Stimulated activated CD4-positive, alpha-beta T cell treated with anti-CD3 and anti-CD28 coated beads, Interleukin-15, amount 100 ng/mL, for 48 hours (primary cell): ENCODE results near the gene TAF10.

ENCODE experiments used
- DNase-seq, 2 donors: peaks; one replicate each; pipeline ENCODE4 v3.0.0-alpha.2; 2020; ENCODE audit warnings: low read depth in 2 of 2

The TAF10 gene

DNA sequence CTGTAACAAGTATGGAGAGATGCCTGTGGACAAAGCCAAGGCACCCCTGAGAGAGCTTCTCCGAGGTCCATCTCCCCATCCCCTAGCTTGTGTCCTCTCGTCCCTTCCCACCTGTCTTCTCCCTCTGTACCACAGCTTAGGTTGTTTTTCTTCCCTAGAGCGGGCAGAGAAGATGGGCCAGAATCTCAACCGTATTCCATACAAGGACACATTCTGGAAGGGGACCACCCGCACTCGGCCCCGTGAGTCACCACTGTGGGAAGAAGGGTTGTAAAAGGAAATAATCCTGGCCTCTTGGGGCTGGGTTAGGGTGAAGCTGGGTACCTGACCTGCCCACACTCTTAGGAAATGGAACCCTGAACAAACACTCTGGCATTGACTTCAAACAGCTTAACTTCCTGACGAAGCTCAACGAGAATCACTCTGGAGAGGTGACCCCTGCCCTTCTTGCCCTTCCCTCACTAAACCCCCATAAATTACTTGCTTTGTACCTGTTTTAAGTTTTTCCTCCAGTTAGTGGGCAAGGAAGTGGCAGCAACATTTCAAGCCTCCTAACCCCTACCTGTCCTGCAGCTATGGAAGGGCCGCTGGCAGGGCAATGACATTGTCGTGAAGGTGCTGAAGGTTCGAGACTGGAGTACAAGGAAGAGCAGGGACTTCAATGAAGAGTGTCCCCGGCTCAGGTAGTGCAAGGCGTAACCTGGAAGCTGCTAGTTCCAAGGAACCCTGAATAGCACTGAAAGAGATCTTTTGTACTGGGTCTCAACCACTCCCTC lies 3.1 kb downstream of the TAF10 start:
- no peak for DNase-seq

DNA sequence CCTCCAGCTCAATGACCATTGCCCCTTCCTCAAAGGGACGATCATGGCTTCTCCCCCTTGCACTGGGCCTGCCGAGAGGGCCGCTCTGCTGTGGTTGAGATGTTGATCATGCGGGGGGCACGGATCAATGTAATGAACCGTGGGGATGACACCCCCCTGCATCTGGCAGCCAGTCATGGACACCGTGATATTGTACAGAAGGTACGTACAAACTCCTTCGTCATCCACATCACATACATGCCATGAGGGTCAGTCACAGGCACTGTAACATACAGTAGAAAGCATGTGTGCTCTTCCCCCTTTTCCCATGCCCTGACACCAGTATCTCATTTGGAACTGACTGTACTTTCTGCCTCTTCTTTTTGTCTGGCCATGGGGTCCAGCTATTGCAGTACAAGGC lies 4.0 kb downstream of the TAF10 start:
- DNase-seq: no peak

DNA sequence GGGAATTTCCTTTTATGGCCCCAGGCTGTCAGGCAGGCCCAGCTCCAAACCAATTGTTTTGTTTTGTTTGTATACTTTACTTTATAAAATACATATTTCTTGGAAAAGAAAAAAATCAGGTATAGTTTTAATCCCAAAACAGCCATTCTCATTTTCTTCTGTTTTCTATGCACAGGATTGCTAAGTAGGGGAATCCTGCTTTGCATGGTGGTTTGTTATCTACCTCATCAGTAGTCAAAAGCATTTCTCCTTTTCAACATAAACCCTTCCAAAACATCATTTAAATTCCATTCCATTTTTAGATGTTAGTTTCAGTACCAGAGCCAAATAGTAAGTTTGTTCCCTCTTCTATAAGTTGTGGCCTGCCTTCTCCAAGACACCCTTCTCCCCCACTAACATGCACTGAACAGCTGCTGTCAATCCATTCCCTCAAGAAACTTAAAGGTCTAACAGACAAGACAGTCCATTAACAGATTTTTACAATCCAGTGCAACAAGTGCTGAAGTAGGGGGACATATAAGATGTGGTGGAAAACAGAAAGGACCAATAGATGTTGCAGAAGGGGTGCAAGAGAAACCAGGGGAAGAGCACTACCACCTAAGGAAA lies 4.7 kb downstream of the TAF10 start:
- DNase-seq: no peak

DNA sequence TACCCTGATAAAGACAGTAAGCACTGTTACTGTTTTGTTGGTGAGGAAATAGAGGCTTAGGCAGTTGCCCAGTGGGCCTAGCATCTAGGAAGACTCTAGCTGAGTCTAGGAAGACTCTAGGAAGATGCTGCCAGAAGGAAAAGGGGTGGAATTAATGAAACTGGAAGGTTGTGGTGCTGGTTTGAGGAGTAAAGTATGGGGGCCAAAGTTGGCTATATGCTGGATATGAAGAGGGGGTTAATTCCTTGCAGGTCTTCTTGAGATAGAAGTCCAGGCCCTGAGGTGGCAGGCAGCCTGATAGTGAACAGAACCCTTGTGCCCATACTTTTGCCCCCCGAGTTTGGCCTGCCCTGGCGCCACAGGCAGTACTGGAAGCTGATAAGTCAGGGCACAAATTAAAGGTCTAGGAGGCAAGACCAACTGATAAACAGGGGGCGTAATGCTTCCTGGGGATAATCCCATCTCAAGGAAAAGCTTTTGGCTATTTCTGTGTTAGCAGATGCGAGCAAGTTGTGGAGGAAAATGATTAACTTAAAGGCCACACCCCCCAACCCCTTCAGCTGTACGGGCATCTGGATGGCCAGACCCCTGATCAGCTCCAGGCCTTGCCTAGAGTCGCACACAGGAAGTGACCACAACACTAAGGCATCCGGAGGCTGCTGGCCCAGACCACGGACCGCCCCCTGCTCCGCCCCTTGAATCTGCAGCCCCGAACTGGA lies 5.4 kb downstream of the TAF10 start:
- peak in 1 of 2 donors; percentile 29 for DNase-seq

DNA sequence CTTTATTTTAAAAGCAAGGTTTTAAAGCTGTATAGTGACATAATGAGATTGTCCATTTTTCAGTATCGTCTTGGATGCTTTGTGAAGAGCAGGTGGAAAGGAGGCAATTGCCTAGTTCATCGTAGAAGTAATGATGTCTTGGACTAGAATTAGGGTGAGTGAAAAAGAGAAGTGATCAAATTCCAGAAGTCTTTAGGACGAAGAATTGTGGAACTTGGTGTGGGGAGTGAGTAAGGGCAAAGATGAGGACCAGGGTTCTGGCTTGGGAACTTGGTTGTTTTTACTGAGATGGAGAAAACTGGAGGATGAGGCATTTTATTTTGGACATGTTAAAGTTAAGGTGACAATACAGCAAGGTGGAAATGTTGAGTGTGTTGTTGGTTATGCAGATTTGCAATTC lies 7.2 kb downstream of the TAF10 start:
- no peak for DNase-seq

DNA sequence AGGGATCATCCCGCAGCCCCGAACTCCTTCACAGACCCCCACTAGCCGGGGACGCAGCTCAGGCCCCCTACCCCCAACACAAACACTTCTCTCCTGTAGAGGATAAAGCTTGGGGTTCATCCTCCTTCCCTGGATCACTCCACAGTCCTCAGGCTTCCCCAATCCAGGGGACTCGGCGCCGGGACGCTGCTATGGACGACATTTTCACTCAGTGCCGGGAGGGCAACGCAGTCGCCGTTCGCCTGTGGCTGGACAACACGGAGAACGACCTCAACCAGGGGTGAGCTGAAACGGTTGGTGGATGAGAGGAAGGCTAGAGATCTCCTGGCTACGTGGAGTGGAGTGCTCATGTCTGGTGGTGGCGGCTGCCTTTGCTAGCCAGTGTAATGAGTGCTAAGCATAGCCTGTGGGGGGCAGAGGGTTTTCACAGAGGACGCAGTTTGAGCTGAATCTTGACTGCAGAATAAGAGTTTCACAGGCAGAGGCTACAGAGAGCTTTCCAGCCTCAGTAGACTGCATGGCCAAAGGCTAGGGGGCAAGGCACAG lies 7.9 kb downstream of the TAF10 start:
- DNase-seq: peak in 1 of 2 donors; percentile 24

DNA sequence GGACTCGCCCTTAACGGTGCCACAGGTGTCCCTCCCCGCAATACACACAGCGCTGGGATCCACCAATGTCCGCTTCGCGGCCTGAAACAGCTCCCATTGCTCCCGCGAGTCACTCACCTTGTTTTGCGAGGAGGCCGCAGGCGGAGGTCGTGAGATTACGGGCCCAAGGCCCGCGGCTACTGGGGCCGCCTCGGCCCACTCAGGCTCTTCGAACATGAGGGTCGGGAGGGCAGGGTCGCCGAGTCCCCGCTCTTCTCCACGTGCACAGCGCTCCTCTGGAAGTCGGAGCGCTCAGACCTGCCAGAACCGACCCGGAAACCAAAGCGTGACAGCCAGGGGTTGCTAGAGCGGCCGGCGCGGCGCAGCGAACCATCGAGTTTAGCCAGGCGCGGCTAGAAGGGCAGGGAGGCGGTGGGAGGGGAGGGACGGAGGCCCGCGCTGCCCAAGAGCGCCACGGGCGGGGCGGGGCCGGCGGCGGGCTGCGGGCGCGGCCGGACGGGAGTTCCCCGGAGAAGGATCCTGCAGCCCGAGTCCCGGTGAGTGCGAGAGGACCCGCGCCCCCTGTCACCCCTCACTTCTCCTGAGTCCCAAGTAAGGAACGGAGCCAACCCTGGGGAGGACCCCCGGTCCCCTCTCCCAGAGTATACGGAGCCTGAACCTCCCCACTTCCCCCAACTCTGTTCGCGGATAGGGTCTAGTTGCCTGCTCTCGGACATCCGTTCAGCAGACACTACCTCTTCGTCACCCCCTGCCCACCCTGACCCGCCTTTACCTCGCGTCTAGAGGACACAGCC lies 8.5 kb downstream of the TAF10 start, which contains the start of the genes ILK and RRP8:
Gene ILK (plus strand): TSS at position 488 of the 794 bp plus-strand sequence. CDS start 498 bp downstream, outside the sequence.
Gene RRP8 (minus strand): TSS at position 330 of the 794 bp plus-strand sequence. CDS start 114 bp downstream, at position 216.
- DNase-seq: peak; percentile 73 to 84

DNA sequence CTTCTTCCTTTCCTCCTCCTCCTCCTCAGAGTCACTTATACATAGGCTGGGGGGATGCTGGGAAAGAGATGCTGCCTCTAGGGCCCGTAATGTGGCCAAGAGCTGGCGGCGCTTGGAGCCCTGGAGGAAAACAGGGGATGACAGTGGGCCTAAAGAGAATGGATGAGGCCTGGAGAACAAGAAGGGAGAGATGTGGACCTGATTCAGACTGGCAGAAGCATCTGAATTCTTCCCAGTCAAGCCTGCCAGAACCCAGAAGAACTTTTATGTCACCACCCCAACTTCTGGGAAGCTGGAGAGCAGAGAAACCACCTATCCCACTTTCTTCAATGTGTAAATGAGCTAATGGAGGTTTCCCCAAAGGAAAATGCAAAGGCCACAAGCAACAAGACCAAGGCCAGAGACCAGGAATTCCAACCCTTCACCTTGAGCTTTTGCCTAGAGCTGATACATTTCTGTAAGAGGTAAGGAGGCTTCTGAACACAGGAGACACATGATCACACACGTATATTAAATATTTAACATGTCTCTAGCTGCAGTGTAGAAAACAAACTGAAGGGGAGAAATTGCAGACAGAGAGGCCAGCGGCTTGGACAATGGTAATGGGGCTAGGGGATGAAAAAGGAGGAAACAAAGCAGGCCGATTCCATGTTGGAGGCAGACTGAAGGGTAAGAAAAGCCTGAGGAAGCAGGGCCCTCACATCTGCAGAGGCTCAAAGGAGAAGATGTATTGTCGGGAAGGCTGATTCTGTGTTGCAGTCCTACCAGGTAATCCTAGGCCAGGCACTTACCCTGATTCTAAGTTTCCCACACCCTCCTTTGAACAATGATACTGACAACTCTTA lies 9.7 kb downstream of the TAF10 start:
- DNase-seq: no peak

DNA sequence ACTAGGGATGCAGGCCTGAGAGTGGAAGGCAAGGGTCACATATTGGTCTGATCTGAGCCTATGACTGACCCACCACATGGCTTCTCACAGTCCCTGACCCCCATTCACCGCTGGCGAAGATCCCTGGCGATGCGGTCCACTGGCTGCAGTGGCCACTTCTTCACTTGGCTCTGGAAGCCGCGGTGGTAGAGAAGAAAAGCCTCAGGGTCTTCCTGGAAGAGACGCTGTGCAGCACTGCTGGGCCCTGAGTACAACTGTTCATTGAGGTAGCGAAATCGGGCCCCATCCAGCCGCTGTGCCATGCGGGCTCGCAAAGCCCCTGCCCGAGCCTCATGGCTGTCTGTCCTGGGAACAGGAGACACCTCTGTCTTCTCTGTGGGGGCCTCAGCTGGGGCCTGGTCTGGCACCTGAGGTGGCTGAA lies 11.0 kb downstream of the TAF10 start:
- DNase-seq: no peak

DNA sequence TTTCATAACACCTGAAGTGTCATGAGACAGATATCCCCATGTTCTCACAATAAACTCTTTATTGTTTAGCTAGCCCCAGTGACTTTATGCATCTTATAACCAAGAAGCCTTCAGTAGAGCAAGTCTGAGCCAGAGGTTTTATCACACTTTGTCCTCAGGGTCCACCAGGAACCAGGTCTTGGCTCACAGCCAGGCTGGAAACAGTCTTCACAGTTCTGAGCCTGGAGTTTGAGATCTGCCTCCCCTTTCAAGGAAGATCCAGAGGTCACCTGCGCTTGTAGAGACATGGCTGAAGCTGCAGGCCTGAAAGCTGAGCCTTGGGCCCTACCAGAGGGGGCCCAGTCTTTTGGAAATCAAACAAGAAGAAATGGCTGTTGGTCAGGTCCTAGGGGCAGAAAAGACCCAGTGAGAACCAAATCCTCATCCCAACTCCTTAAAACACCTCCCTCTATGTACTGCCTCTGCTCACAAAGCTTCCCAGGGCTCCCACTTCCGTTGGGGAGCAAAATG lies 12.1 kb downstream of the TAF10 start:
- DNase-seq: no peak

DNA sequence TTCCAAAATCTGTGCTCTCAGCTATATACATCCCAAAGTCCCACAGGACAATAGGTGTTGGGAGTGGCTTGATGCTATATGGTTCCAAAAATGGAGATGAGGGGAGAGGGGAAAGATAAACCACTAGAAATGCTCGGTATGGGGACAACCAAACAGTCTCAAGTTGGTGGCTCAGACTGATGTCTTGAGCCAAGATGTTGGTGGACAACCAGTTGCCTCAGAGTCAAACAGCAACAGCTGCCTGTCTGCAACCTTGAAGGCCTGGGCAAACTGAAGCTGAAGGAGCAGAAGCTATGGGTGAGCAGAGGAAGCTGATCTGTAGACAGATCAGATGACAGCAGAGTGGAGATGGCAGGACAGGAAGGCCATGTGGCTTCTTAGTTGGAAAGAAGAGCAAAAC lies 12.6 kb downstream of the TAF10 start:
- DNase-seq: no peak

DNA sequence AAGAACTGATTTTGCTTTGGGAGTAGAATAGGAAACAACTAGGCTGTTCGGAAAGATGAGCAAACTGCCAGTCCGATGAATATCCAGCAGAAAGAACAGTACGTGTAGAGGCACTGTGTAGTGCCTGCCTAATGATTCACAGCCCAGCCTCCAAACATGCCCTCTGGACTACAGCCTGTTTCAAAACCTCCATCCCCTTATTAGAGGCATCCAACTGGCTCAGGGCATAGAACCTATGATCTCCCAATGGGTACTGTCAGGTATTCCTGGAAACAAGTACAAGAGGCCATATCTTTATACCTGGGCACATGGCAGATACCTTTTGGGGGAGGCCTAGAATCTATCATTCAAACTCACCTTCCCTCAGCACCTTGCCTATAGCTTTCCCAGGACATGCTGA lies 13.5 kb downstream of the TAF10 start:
- DNase-seq: no peak

DNA sequence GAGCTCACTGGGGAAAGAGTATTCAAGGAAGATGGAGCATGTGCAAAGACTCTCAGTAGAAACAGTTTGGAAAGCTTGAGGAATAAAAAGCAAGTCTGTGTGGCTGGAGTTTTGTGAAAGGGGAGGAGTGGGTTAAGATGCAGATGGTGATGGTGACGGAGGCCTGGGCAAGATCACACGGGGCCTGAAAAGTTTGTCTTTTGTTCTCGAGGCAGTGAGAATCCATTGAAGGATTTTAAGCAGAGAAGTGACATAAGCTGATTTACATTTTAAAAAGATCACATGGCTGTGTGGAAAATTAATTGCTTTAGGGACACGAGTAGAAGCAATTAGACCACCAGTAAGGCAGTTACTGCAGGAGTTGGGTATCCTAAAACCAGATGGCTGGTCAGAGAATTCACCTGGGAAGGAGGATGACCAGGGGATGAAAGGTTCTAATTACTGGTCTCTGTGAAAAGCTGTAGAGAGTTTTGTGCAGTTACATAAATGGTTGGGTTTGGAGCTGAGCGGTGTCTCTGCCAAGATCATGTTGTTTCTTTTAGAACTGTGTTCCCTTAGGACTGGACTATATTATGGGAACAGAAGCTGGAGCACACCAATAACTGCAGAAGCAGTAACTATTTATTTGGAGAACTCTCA lies 15.7 kb downstream of the TAF10 start:
- DNase-seq: no peak

DNA sequence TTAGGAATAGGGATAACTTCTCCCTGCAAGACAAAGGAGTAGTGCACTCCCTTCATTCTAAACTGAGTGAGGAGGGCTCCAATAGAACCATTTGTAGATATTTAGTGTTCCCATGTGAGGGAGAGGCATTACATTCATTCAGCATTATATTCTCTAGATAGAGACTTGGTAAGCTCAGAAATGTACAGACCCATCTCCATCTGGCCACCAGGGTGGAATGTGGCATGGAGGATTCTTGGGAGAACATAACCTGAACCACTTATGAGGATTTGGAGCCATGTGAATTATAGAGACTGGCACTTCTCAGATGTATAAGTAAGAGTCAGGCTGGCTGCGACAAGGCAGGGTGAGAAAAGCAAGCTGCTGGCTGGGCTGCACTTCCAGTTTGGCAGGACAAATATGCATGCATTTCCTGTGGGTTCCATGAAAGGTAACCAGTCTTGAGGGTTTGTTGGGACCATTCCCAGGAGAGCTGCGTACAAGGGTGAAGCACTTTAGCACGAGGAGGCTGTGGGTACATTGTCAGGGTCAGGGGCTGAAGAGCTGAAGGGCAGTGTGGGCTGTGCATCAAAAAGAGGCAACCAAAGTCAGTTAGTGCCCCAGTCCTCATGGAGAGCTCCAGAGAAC lies 17.8 kb downstream of the TAF10 start:
- no peak for DNase-seq

DNA sequence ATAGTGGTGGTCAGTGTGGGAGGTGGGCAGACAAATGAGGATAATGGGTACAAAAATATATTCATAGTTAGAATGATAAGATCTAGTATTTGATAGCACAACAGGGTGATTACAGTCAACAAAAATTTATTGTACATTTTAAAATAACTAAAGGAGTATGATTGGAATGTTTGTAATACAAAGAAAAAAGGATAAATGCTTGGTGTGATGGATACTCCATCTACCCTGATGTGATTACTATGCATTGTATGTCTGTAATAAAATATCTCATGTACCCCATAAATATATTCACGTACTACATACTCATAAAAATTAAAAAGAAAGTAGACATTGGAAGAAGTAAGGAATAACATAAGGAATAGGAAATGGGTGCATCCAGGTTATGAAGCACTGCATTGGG lies 24.0 kb downstream of the TAF10 start:
- no peak for DNase-seq

DNA sequence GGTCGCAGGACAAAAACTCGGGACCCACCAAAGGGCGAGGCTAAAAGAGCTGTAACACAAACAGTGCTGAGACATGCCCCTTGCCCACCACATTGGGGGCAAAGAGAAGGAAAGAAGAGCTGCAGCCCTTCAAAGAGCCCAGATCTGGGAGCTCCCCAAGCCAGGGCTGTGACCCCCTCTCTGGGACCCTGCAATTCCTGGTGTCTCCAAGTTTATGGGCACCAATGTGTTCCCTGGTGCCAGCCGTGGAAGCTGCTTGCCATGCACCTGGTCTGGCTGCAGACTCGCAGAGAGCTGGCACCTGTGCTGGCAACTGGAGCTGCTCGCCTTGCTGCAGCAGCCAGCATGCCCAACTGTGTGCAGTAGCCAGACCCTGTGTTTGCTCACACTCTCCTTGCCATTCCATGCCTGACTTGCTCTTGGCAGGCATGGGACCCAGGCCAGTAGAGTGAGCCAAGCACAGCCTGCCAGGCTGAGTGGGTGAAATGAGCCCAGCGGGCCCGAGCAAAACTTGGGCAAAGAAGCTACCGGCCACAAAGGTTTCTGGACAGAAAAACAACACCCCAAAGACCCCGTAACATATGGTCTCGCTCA lies 24.6 kb downstream of the TAF10 start:
- DNase-seq: no peak

DNA sequence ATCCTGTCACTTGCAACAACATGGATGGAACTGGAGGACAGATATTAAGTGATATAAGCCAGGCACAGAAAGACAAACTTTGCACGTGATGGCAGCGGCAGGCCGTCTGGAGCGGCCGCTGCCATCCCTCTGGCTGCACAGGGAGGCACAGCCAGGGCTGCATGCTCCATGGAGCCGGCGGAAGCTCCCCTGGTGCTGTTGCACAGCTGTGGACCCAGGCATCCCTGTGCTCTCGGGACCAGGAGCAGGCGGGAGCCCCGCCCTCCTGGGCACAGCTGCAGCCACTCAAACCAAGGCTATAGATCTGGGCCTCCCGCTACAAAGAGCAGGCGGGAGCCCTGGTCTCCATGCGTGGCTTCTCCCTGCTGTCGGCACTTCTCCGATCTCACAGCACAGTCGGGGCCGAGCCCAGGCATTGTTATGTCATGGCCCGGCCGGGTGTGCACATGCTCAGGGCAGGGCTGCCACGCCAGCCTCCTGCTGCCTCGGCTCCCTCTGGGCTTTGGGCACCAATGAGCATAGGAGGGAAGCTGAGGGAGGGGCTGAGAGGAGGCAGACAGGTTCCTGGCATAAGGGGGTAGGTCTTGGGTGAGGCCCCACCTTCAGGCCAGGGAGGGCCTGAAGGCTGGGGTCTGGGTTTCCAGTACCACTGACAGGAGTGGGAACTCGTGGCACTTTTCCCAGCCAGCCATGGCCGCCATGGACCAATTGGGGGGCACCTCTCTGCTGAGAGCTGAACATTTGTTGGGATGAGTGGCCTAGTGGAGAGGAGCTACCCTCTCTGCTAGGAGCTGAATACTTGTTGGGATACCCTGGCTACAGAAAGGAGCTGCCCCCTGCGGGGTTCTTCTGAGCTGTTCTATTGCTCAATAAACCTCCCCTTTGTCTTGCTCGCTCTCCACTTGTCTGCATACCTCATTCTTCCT lies 25.3 kb downstream of the TAF10 start:
- DNase-seq: no peak

DNA sequence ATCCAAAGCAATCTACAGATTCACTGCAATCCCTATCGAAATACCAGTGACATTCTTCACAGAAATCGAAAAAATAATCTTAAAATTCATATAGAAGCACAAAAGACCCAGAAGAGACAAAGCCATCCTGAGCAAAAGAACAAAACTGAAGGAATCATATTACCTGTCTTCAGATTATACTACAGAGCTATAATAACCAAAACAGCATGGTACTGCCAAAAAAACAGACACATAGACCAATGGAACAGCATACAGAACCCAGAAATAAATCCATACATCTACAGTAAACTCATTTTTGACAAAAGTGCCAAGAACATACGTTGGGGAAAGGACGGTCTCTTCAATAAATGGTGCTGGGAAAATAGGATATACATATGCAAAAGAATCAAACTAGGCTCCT lies 27.5 kb downstream of the TAF10 start:
- DNase-seq: no peak
